Measurements from ENCODE around the gene EHMT1.

DNA sequence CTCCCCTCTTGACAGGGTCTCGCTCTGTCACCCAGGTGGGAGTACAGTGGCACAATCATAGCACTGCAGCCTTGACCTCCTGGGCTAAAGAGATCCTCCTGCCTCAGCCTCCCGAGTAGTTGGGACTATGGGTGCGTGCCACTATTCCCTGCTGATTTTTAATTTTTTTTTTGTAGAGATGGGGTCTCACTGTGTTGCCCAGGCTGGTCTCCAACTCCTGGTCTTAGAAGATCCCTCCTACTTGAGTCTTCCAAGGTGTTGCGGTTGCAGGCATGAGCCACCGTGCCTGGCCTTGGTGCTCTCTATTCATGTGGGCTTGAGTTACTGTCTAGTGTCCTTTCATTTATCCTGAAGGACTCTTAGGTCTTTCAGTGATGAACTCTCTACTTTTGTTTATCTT lies 24.1 kb downstream of the EHMT1 start:
- no peak for TF ChIP-seq EZH2 (IDR thresholded peaks at IDR 0.05)
- TF ChIP-seq POLR2AphosphoS5 (IDR thresholded peaks at IDR 0.05; ENCODE audit: borderline replicate concordance, low read depth, low read length): no peak
- TF ChIP-seq FOXP2 (optimal IDR thresholded peaks at IDR 0.05; ENCODE audit: control extremely low read depth, extremely low read length, insufficient read depth): no peak
